ENCODE measurements around the gene SORCS2. TPM values are rescaled to one million over a fixed set of nuclear protein-coding genes. Genes with fewer than 3 reads are reported as not detected.

SORCS2 gene
- total and polyA plus RNA-seq, 3 donors from 2014 or later: 2.7 to 4.6 (median 2.9) TPM

DNA sequence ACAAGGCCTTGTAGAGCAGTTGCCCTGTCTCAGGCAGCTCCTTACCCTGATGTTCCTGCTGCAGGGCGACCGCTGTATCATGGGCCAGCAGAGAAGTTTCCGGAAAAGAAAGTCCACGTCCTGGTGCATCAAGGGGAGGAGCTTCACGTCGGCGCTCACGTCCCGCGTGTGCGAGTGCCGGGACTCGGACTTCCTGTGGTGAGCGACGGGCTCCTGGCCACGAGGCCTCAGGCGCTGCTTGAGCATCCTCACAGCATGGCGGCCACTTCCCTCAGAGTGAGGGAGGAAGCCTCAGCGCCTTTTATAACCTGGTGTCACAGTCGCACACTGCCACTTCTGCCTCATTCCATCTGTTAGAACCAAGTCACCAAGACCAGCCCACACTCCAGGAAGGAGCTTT lies 521.8 kb downstream of the SORCS2 start:
- DNase-seq: no peak
- TF ChIP-seq, protein P1, sequence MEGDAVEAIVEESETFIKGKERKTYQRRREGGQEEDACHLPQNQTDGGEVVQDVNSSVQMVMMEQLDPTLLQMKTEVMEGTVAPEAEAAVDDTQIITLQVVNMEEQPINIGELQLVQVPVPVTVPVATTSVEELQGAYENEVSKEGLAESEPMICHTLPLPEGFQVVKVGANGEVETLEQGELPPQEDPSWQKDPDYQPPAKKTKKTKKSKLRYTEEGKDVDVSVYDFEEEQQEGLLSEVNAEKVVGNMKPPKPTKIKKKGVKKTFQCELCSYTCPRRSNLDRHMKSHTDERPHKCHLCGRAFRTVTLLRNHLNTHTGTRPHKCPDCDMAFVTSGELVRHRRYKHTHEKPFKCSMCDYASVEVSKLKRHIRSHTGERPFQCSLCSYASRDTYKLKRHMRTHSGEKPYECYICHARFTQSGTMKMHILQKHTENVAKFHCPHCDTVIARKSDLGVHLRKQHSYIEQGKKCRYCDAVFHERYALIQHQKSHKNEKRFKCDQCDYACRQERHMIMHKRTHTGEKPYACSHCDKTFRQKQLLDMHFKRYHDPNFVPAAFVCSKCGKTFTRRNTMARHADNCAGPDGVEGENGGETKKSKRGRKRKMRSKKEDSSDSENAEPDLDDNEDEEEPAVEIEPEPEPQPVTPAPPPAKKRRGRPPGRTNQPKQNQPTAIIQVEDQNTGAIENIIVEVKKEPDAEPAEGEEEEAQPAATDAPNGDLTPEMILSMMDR (IDR thresholded peaks at IDR 0.05): no peak
- no peak for TF ChIP-seq POLR2A (IDR thresholded peaks at IDR 0.05)
- no peaks in the 10 kb centered on the region for H3K4me1 ChIP-seq
- H3K36me3 ChIP-seq (ENCODE audit: low read depth, missing control alignments): no peaks in the 10 kb centered on the region
- no peaks in the 10 kb centered on the region for H3K27me3 ChIP-seq
- WGBS, 2 donors: 94 to 96% methylated on average over 20 of the region's 20 CpGs
- intact Hi-C loops (cut with DNase I; ENCODE audit: low total_unique reads): no loop called here
- no peak overlapping the region for H3K27ac ChIP-seq
- H3K9me3 ChIP-seq: no peaks in the 10 kb centered on the region
- no peak overlapping the region for H3K4me3 ChIP-seq

DNA sequence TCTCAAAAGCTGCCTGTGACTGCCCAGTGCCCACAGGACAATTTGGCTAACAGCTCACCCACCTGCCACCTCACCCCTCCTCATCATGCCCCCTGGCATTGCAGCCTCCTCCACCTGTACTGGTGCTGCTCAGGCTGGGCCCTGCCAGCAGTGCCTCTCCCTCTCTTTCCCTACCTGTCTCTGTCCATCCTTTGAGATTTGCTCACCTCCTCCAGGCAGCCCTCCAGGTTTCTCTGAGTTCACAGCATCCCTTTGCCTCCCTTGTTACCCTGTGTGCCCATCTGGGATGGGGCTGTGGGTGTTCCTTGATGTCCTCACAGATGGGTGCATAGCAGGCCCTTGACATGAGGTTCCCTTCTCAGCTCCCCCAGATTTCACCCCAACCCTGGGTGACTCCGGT lies 522.4 kb downstream of the SORCS2 start:
- no peak for TF ChIP-seq POLR2A (IDR thresholded peaks at IDR 0.05)
- TF ChIP-seq, protein P1 (IDR thresholded peaks at IDR 0.05): no peak
- no peak overlapping the region for H3K27ac ChIP-seq
- no peaks in the 10 kb centered on the region for H3K36me3 ChIP-seq (ENCODE audit: low read depth, missing control alignments)
- no peak overlapping the region for H3K4me3 ChIP-seq
- intact Hi-C loops (cut with DNase I; ENCODE audit: low total_unique reads): no loop called here
- H3K9me3 ChIP-seq: no peaks in the 10 kb centered on the region
- H3K4me1 ChIP-seq: no peaks in the 10 kb centered on the region
- no peaks in the 10 kb centered on the region for H3K27me3 ChIP-seq
- 90 to 94% methylated on average over 1 of the region's 1 CpG for WGBS, 2 donors
- no peak for DNase-seq

DNA sequence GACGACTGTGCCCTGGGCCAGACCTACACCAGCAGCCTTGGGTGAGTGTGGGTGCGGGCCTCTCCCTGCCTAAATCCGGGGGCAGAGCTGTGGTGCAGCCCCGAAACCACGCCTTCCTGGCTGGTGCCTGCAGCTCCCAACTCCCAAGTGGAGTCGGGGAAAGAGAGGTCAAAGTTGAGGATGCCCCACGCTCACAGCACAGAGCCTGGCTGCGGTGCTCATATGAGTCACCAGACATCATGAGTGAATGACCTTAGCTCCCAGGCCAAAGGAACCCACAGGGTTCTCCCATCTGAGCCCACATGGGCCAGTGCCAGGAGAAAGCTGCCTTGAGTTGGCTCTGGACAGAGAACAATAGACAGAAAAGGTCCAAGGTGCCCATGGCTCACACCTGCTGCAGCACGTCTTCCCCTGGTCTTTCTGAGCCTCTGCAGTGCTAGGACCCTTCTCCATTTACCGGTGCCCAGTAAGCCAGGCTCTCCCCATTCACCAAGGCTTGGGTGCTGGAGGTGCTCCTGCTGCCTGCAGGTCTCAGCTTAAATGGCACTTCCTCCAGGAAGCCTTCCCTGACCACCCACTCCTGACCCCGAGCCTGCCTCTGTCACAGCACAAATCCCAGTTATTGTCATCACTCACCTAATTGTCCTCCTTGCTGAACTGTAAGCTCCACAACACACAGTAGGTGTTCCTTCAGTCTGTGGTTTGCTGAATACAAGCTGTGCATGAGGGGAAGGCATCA lies 523.1 kb downstream of the SORCS2 start:
- H3K4me1 ChIP-seq: no peaks in the 10 kb centered on the region
- no peak for DNase-seq
- H3K27me3 ChIP-seq: no peaks in the 10 kb centered on the region
- no peak overlapping the region for H3K4me3 ChIP-seq
- no peaks in the 10 kb centered on the region for H3K9me3 ChIP-seq
- TF ChIP-seq, protein P1 (IDR thresholded peaks at IDR 0.05): no peak
- TF ChIP-seq POLR2A (IDR thresholded peaks at IDR 0.05): no peak
- no peaks in the 10 kb centered on the region for H3K36me3 ChIP-seq (ENCODE audit: low read depth, missing control alignments)
- 87 to 93% methylated on average over 9 to 11 of the region's 11 CpGs for WGBS, 2 donors
- intact Hi-C loops (cut with DNase I; ENCODE audit: low total_unique reads): no loop called here
- H3K27ac ChIP-seq: no peak overlapping the region

DNA sequence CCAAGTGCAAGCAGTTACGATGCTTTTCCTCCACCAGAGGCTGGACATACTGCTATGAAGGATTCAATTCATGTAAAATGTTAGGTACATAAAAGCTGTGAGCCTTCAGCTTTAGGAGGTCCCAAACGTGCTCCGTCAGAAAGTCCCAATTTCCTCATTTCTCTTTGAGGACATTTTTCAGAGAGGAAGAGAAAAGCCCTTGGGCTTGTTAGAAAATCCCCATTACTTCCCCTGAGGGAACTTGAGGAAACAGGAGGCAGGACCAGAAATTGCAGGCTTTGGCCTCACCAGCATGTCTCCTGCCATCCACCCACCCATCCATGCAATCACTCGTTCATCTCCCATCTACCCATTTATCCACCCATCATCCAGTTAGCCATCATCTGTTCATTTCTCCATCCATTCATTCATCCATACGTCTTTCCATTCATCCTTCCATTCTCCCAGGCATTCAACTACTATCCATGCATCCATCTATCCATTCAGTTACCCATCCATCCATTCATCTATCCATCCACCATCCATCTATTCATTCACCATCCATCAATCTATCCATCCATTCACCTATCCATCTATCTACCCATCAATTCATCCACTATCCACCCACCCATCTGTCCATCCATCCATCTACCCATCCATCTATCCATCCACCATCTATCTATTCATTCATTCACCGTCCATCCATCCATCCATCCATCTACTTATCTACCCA lies 523.8 kb downstream of the SORCS2 start:
- no peaks in the 10 kb centered on the region for H3K27me3 ChIP-seq

More for the DNA sequence above, 523.8 kb downstream of the SORCS2 start:
- no peak overlapping the region for H3K4me3 ChIP-seq
- H3K27ac ChIP-seq: no peak overlapping the region
- H3K9me3 ChIP-seq: no peaks in the 10 kb centered on the region
- no peaks in the 10 kb centered on the region for H3K36me3 ChIP-seq (ENCODE audit: low read depth, missing control alignments)
- WGBS, 2 donors: 84 to 87% methylated on average over 6 of the region's 6 CpGs
- TF ChIP-seq POLR2A (IDR thresholded peaks at IDR 0.05): no peak
- TF ChIP-seq, protein P1 (IDR thresholded peaks at IDR 0.05): no peak
- no peak for DNase-seq
- H3K4me1 ChIP-seq: no peaks in the 10 kb centered on the region
- intact Hi-C loops (cut with DNase I; ENCODE audit: low total_unique reads): no loop called here
